ENCODE data around the gene PPL. TPM values are rescaled to one million over a fixed set of nuclear protein-coding genes. Genes with fewer than 3 reads are reported as not detected.

Gene PPL
- total and polyA plus RNA-seq, 2 donors (not counting 3 experiments of a cell fraction or from before 2014, with no cell fraction given) = 0.07 to 0.20 TPM

GRCh38 chr16:4904108-4904941 lies 32.6 kb downstream of the PPL start:
- Histone ChIP-seq H2AFZ (ENCODE audit: low read depth, low read length) (no peak overlapping the region), H3K4me3 (replicated peaks in 1 of 3; ENCODE audit: insufficient read depth in 1 of 3, low read depth in 1 of 3, low read length in 3 of 3) (no peak overlapping the region), H3K27ac (ENCODE audit: insufficient read depth, low read depth, low read length) (no peak overlapping the region), H3K4me1 (ENCODE audit: control insufficient read depth, extremely low read depth, insufficient read depth, low read length) (no peaks in the 10 kb centered on the region), H3K79me2 (ENCODE audit: control insufficient read depth, insufficient read depth, low read length) (no peaks in the 10 kb centered on the region), H3K36me3 (ENCODE audit: control insufficient read depth in 2 of 2, extremely low read depth in 1 of 2, insufficient read depth in 2 of 2, low read length in 2 of 2) (no peaks in the 10 kb centered on the region), H3K9me1 (replicated peaks; ENCODE audit: control insufficient read depth, extremely low read depth, insufficient read depth, low read length) (no peaks in the 10 kb centered on the region), H3K4me2 (ENCODE audit: insufficient read depth, low read length) (no peak overlapping the region), H4K20me1 (replicated peaks; ENCODE audit: control insufficient read depth, extremely low read depth, insufficient read depth, low read length) (no peaks in the 10 kb centered on the region), H3K9ac (replicated peaks; ENCODE audit: extremely low read depth, insufficient read depth, low read length) (no peak overlapping the region), H3K9me3 (replicated peaks; ENCODE audit: control insufficient read depth, insufficient read depth, low read length) (no peaks in the 10 kb centered on the region), H3K27me3 (ENCODE audit: control insufficient read depth in 2 of 2, insufficient read depth in 2 of 2, low read length in 2 of 2) (no peaks in the 10 kb centered on the region)
- intact Hi-C loops (cut with micrococcal nuclease) = no loop called here
- dilution Hi-C loops (cut with MboI; ENCODE audit: extremely low pct_ligation_motif_present, low sequenced_read_pairs) = no loop called here
- DNase-seq (ENCODE audit: low read depth, low spot score) (no peak), FAIRE-seq (no peak)
- BruUV-seq (replicated peaks) = no TSS peak
- CTCF ChIA-PET = no interaction called here
- POLR2A ChIA-PET = no interaction called here
- no peak for TF ChIP-seq GATA2 (IDR thresholded peaks at IDR 0.05; ENCODE audit: insufficient read depth, insufficient read length, low read depth, low read length)
- no peak for TF ChIP-seq FOS (IDR thresholded peaks at IDR 0.05; ENCODE audit: borderline replicate concordance, insufficient read depth, low read length)
- TF ChIP-seq EZH2 (IDR thresholded peaks at IDR 0.05; ENCODE audit: borderline replicate concordance, low read depth, low read length, severe bottlenecking) = no peak
- no peak for TF ChIP-seq MYC (IDR thresholded peaks at IDR 0.05; ENCODE audit: low read depth, low read length)
- no peak for TF ChIP-seq JUN (IDR thresholded peaks at IDR 0.05; ENCODE audit: borderline replicate concordance, insufficient read depth, insufficient read length, low read depth)
- no peak for TF ChIP-seq CTCF (IDR thresholded peaks at IDR 0.05; ENCODE audit: extremely low read depth in 1 of 2, insufficient read depth in 1 of 2, low read depth in 1 of 2, low read length in 2 of 2)
- no peak for TF ChIP-seq POLR2AphosphoS5 (IDR thresholded peaks at IDR 0.05; ENCODE audit: insufficient read depth, low read depth, low read length)
- no peak for TF ChIP-seq MAX (IDR thresholded peaks at IDR 0.05; ENCODE audit: insufficient read depth, insufficient read length)
